ENCODE measurements around the gene ADAM12. TPM values are rescaled to one million over a fixed set of nuclear protein-coding genes. Genes with fewer than 3 reads are reported as not detected.

ADAM12 gene
- total and polyA plus RNA-seq, 10 donors: 0.51 to 7.0 (median 1.0) TPM

GRCh38 chr10:126235979-126236851, 152.1 kb downstream of the ADAM12 start:
- no peaks in the 10 kb centered on the region for H3K36me3 ChIP-seq
- H3K4me1 ChIP-seq: no peaks in the 10 kb centered on the region
- H3K27ac ChIP-seq: no peak overlapping the region
- H3K27me3 ChIP-seq (replicated peaks in 1 of 7): peaks cover 0 to 17% (median 0%) of the 10 kb centered on the region in 7 donors
- H3K4me3 ChIP-seq: no peak overlapping the region
- WGBS, 5 donors: 85 to 91% (median 88%) methylated on average over 12 of the region's 12 CpGs
- H3K9me3 ChIP-seq: peaks cover 0 to 12% (median 6%) of the 10 kb centered on the region in 8 donors
- intact Hi-C loops (cut with DNase I; ENCODE audit: low total_unique reads): no loop called here
- no peak for DNase-seq
- TF ChIP-seq, protein P1, sequence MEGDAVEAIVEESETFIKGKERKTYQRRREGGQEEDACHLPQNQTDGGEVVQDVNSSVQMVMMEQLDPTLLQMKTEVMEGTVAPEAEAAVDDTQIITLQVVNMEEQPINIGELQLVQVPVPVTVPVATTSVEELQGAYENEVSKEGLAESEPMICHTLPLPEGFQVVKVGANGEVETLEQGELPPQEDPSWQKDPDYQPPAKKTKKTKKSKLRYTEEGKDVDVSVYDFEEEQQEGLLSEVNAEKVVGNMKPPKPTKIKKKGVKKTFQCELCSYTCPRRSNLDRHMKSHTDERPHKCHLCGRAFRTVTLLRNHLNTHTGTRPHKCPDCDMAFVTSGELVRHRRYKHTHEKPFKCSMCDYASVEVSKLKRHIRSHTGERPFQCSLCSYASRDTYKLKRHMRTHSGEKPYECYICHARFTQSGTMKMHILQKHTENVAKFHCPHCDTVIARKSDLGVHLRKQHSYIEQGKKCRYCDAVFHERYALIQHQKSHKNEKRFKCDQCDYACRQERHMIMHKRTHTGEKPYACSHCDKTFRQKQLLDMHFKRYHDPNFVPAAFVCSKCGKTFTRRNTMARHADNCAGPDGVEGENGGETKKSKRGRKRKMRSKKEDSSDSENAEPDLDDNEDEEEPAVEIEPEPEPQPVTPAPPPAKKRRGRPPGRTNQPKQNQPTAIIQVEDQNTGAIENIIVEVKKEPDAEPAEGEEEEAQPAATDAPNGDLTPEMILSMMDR (IDR thresholded peaks at IDR 0.05 in 8 of 11, conservative IDR thresholded peaks at IDR 0.05 in 3 of 11): no peak
- no peak for TF ChIP-seq POLR2AphosphoS5 (IDR thresholded peaks at IDR 0.05)
- no peak for TF ChIP-seq POLR2A (IDR thresholded peaks at IDR 0.05)

- intact Hi-C loops (cut with DNase I; ENCODE audit: low total_unique reads): no loop called here
- Histone ChIP-seq H3K9me3 (peaks cover 0 to 12% (median 6%) of the 10 kb centered on the region in 8 donors), H3K4me1 (no peaks in the 10 kb centered on the region), H3K36me3 (no peaks in the 10 kb centered on the region), H3K4me3 (no peak overlapping the region), H3K27ac (no peak overlapping the region), H3K27me3 (replicated peaks in 1 of 7) (peaks cover 0 to 17% (median 0%) of the 10 kb centered on the region in 7 donors)
- no peak for DNase-seq
- TF ChIP-seq POLR2A (IDR thresholded peaks at IDR 0.05) (no peak), POLR2AphosphoS5 (IDR thresholded peaks at IDR 0.05) (no peak)
- TF ChIP-seq, protein P1 (IDR thresholded peaks at IDR 0.05 in 8 of 11, conservative IDR thresholded peaks at IDR 0.05 in 3 of 11): no peak
- WGBS, 5 donors: 89 to 96% (median 91%) methylated on average over 21 to 25 of the region's 25 CpGs
Measured at GRCh38 chr10:126235091-126235978, 152.9 kb downstream of the ADAM12 start.

DNA sequence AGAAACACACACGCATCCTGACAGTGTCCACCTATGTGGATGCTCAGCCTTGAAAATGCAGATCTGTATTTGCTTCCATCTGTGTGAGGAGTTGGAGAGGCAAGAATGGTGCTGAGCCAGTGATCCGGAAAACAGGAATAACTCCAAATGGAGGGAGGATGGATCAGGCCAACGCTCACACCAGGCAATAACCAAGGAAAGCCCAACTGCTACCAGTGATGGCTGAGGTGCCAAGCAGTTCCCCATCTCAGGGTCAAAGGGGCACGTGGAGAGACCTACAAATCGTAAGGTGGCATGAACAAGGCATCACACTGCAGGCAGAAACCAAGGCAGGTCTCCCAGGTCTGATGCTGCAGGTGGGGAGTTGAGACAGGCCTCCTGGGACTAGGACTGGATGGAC, 153.6 kb downstream of the ADAM12 start:
- H3K27ac ChIP-seq: no peak overlapping the region
- intact Hi-C loops (cut with DNase I; ENCODE audit: low total_unique reads): no loop called here
- H3K36me3 ChIP-seq: no peaks in the 10 kb centered on the region
- TF ChIP-seq, protein P1 (IDR thresholded peaks at IDR 0.05 in 8 of 11, conservative IDR thresholded peaks at IDR 0.05 in 3 of 11): no peak
- TF ChIP-seq POLR2A (IDR thresholded peaks at IDR 0.05) (no peak), POLR2AphosphoS5 (IDR thresholded peaks at IDR 0.05) (no peak)
- H3K9me3 ChIP-seq: peaks cover 0 to 12% (median 6%) of the 10 kb centered on the region in 8 donors
- no peaks in the 10 kb centered on the region for H3K4me1 ChIP-seq
- no peak overlapping the region for H3K4me3 ChIP-seq
- H3K27me3 ChIP-seq (replicated peaks in 1 of 7): peaks cover 0 to 17% (median 0%) of the 10 kb centered on the region in 7 donors
- no peak for DNase-seq
- 80 to 89% (median 84%) methylated on average over 5 of the region's 5 CpGs for WGBS, 5 donors

Measured in spleen (tissue), 11 donors.